GM12801 (cell line): ENCODE results near the gene ZNF488.

Experiments used
- TF ChIP-seq, protein P1 (sequence below): IDR thresholded peaks from one replicate; pipeline ENCODE4 v1.5.1; 2011; ENCODE audit warnings: control low read depth; ENCODE audit not compliant: insufficient read length; ENCODE audit errors: extremely low read depth

Gene ZNF488

GRCh38 chr10:47384148-47384921 is at the start of gene ZNF488:
TSS of gene ZNF488 (minus strand) at chr10:47384293. CDS start at chr10:47368829, 15,464 bp downstream.
- TF ChIP-seq, protein P1, sequence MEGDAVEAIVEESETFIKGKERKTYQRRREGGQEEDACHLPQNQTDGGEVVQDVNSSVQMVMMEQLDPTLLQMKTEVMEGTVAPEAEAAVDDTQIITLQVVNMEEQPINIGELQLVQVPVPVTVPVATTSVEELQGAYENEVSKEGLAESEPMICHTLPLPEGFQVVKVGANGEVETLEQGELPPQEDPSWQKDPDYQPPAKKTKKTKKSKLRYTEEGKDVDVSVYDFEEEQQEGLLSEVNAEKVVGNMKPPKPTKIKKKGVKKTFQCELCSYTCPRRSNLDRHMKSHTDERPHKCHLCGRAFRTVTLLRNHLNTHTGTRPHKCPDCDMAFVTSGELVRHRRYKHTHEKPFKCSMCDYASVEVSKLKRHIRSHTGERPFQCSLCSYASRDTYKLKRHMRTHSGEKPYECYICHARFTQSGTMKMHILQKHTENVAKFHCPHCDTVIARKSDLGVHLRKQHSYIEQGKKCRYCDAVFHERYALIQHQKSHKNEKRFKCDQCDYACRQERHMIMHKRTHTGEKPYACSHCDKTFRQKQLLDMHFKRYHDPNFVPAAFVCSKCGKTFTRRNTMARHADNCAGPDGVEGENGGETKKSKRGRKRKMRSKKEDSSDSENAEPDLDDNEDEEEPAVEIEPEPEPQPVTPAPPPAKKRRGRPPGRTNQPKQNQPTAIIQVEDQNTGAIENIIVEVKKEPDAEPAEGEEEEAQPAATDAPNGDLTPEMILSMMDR = no peak

- TF ChIP-seq, protein P1 = no peak
Observed at GRCh38 chr10:47425813-47426419, 41.8 kb upstream of the ZNF488 start.

- TF ChIP-seq, protein P1 = no peak
Observed at GRCh38 chr10:47424231-47424630, 40.1 kb upstream of the ZNF488 start.

GRCh38 chr10:47423476-47423875 is 39.4 kb upstream of the ZNF488 start:
- TF ChIP-seq, protein P1 = no peak

- TF ChIP-seq, protein P1 = no peak
Observed at GRCh38 chr10:47421057-47421952, 37.2 kb upstream of the ZNF488 start.

- TF ChIP-seq, protein P1 = no peak
Observed at GRCh38 chr10:47420305-47421056, 36.4 kb upstream of the ZNF488 start.
